H1 (cell line): ENCODE measurements around the gene GDPD3. TPM values are rescaled to one million over a fixed set of nuclear protein-coding genes. Genes with fewer than 3 reads are reported as not detected.

ENCODE experiments used
- ATF2 ChIP-seq: IDR thresholded peaks from 2 replicates; pipeline ENCODE4 v1.6.1; 2012; ENCODE audit warnings: low read length, inconsistent platforms
- CHD2 ChIP-seq: IDR thresholded peaks from 2 replicates; pipeline ENCODE4 v1.6.1; 2012; ENCODE audit warnings: low read length, improper control_type of control experiment
- EZH2 ChIP-seq: fragments of 200-600 bp; sonication (generic); IDR thresholded peaks from 2 replicates; pipeline ENCODE4 v1.7.1; 2012; ENCODE audit warnings: low read depth, mild to moderate bottlenecking, moderate library complexity, low read length, inconsistent platforms; ENCODE audit not compliant: severe bottlenecking
- FOSL1 ChIP-seq: IDR thresholded peaks from 2 replicates; pipeline ENCODE4 v1.6.1; 2011; ENCODE audit warnings: mild to moderate bottlenecking, low read depth, low read length, moderate library complexity; ENCODE audit not compliant: insufficient read depth
- SRF ChIP-seq: IDR thresholded peaks from 2 replicates; pipeline ENCODE4 v1.6.1; 2011; ENCODE audit warnings: mild to moderate bottlenecking, low read depth, low read length, moderate library complexity
- polyA plus RNA-seq, 7 experiments: library from polyadenylated mRNA; depleted of rRNA in 3 of 7; stranded (reverse) in 5 of 7; unstranded in 2 of 7; fragments of >200 nt in 5 of 7; fragments of 200-250 nt in 2 of 7; gene quantifications; 1 replicate in 5 of 7; 2 replicates in 1 of 7; 4 replicates in 1 of 7; pipeline versions ENCODE4 v1.2.1 to v1.2.3, GENCODE V29; 2011 to 2013; ENCODE audit warnings: missing spikeins in 2 of 7, mixed read lengths in 2 of 7
- total RNA-seq: library from RNA; stranded (reverse); fragmentation: NEBNext Ultra II Directional; extraction: Animal tissue kit (Norgen Biotek cat#: 25700); gene quantifications from 2 replicates; pipeline ENCODE4 v1.2.1, GENCODE V29; 2021

GDPD3 gene
- total and polyA plus RNA-seq, 2 of the 8 experiments (the other 6 are each of a cell fraction or from before 2014, with no cell fraction given) = 0.20 TPM; not detected in 1

- TF ChIP-seq ATF2 (no peak), CHD2 (no peak), SRF (no peak), EZH2 (no peak), FOSL1 (no peak)
These were observed 31.6 kb upstream of the GDPD3 start (continued) for GRCh38 chr16:30144917-30145316.
